ENCODE data around the gene AFF2. TPM values are rescaled to one million over a fixed set of nuclear protein-coding genes. Genes with fewer than 3 reads are reported as not detected.

AFF2 gene
- total RNA-seq, 2 experiments from 2014 or later, result 1.7 to 2.0 TPM

- Mint-ChIP-seq H3K9me3 (no peaks in the 10 kb centered on the region), H3K27ac (no peak overlapping the region), H3K27me3 (ENCODE audit: low read depth) (no peaks in the 10 kb centered on the region), H3K4me1 (ENCODE audit: low read depth) (no peaks in the 10 kb centered on the region), H3K4me3 (no peak overlapping the region), H3K36me3 (ENCODE audit: low read depth) (no peaks in the 10 kb centered on the region)
- intact Hi-C loops (cut with micrococcal nuclease), result no loop called here
- CTCF ChIA-PET, result no interaction called here
- no peak for DNase-seq
Observed at GRCh38 chrX:148913971-148914370, 413.6 kb downstream of the AFF2 start.

GRCh38 chrX:148914783-148915182 is 414.4 kb downstream of the AFF2 start:
- Mint-ChIP-seq H3K27me3 (ENCODE audit: low read depth) (no peaks in the 10 kb centered on the region), H3K36me3 (ENCODE audit: low read depth) (no peaks in the 10 kb centered on the region), H3K4me3 (no peak overlapping the region), H3K4me1 (ENCODE audit: low read depth) (no peaks in the 10 kb centered on the region), H3K9me3 (no peaks in the 10 kb centered on the region), H3K27ac (no peak overlapping the region)
- DNase-seq, result no peak
- CTCF ChIA-PET, result no interaction called here
- intact Hi-C loops (cut with micrococcal nuclease), result no loop called here

GRCh38 chrX:148915474-148915873 is 415.1 kb downstream of the AFF2 start:
- Mint-ChIP-seq H3K27me3 (ENCODE audit: low read depth) (no peaks in the 10 kb centered on the region), H3K27ac (no peak overlapping the region), H3K9me3 (no peaks in the 10 kb centered on the region), H3K4me3 (no peak overlapping the region), H3K4me1 (ENCODE audit: low read depth) (no peaks in the 10 kb centered on the region), H3K36me3 (ENCODE audit: low read depth) (no peaks in the 10 kb centered on the region)
- DNase-seq, result no peak
- CTCF ChIA-PET, result no interaction called here
- intact Hi-C loops (cut with micrococcal nuclease), result no loop called here

GRCh38 chrX:148917441-148917840 is 417.0 kb downstream of the AFF2 start:
- CTCF ChIA-PET, result no interaction called here
- H3K4me1 Mint-ChIP-seq (ENCODE audit: low read depth), result no peaks in the 10 kb centered on the region
- H3K27ac Mint-ChIP-seq, result no peak overlapping the region
- no peak for DNase-seq
- H3K4me3 Mint-ChIP-seq, result no peak overlapping the region
- H3K36me3 Mint-ChIP-seq (ENCODE audit: low read depth), result no peaks in the 10 kb centered on the region
- H3K27me3 Mint-ChIP-seq (ENCODE audit: low read depth), result no peaks in the 10 kb centered on the region
- H3K9me3 Mint-ChIP-seq, result no peaks in the 10 kb centered on the region
- intact Hi-C loops (cut with micrococcal nuclease), result no loop called here

- CTCF ChIA-PET, result no interaction called here
- no peaks in the 10 kb centered on the region for H3K27me3 Mint-ChIP-seq (ENCODE audit: low read depth)
- no peaks in the 10 kb centered on the region for H3K36me3 Mint-ChIP-seq (ENCODE audit: low read depth)
- no peak overlapping the region for H3K27ac Mint-ChIP-seq
- no peak overlapping the region for H3K4me3 Mint-ChIP-seq
- intact Hi-C loops (cut with micrococcal nuclease), result no loop called here
- no peak for DNase-seq
- H3K9me3 Mint-ChIP-seq, result no peaks in the 10 kb centered on the region
- H3K4me1 Mint-ChIP-seq (ENCODE audit: low read depth), result no peaks in the 10 kb centered on the region
Observed at GRCh38 chrX:148923631-148924030, 423.2 kb downstream of the AFF2 start.

- H3K36me3 Mint-ChIP-seq (ENCODE audit: low read depth), result no peaks in the 10 kb centered on the region
- no peaks in the 10 kb centered on the region for H3K27me3 Mint-ChIP-seq (ENCODE audit: low read depth)
- intact Hi-C loops (cut with micrococcal nuclease), result no loop called here
- H3K27ac Mint-ChIP-seq, result no peak overlapping the region
- H3K9me3 Mint-ChIP-seq, result no peaks in the 10 kb centered on the region
- DNase-seq, result no peak
- H3K4me3 Mint-ChIP-seq, result no peak overlapping the region
- CTCF ChIA-PET, result no interaction called here
- H3K4me1 Mint-ChIP-seq (ENCODE audit: low read depth), result no peaks in the 10 kb centered on the region
Observed at GRCh38 chrX:148926371-148926770, 426.0 kb downstream of the AFF2 start.

- H3K27ac Mint-ChIP-seq, result no peak overlapping the region
- DNase-seq, result no peak
- H3K4me1 Mint-ChIP-seq (ENCODE audit: low read depth), result no peaks in the 10 kb centered on the region
- H3K27me3 Mint-ChIP-seq (ENCODE audit: low read depth), result no peaks in the 10 kb centered on the region
- CTCF ChIA-PET, result no interaction called here
- intact Hi-C loops (cut with micrococcal nuclease), result no loop called here
- no peaks in the 10 kb centered on the region for H3K36me3 Mint-ChIP-seq (ENCODE audit: low read depth)
- H3K9me3 Mint-ChIP-seq, result no peaks in the 10 kb centered on the region
- no peak overlapping the region for H3K4me3 Mint-ChIP-seq
Observed at GRCh38 chrX:148928811-148929210, 428.4 kb downstream of the AFF2 start.

GRCh38 chrX:148929686-148930085 is 429.3 kb downstream of the AFF2 start:
- no peak overlapping the region for H3K4me3 Mint-ChIP-seq
- no peaks in the 10 kb centered on the region for H3K27me3 Mint-ChIP-seq (ENCODE audit: low read depth)
- CTCF ChIA-PET, result no interaction called here
- DNase-seq, result no peak
- H3K27ac Mint-ChIP-seq, result no peak overlapping the region
- intact Hi-C loops (cut with micrococcal nuclease), result no loop called here
- H3K4me1 Mint-ChIP-seq (ENCODE audit: low read depth), result no peaks in the 10 kb centered on the region
- no peaks in the 10 kb centered on the region for H3K36me3 Mint-ChIP-seq (ENCODE audit: low read depth)
- H3K9me3 Mint-ChIP-seq, result no peaks in the 10 kb centered on the region

- H3K27ac Mint-ChIP-seq, result no peak overlapping the region
- no peaks in the 10 kb centered on the region for H3K27me3 Mint-ChIP-seq (ENCODE audit: low read depth)
- H3K9me3 Mint-ChIP-seq, result no peaks in the 10 kb centered on the region
- DNase-seq, result no peak
- H3K4me1 Mint-ChIP-seq (ENCODE audit: low read depth), result no peaks in the 10 kb centered on the region
- no peak overlapping the region for H3K4me3 Mint-ChIP-seq
- intact Hi-C loops (cut with micrococcal nuclease), result no loop called here
- CTCF ChIA-PET, result no interaction called here
- H3K36me3 Mint-ChIP-seq (ENCODE audit: low read depth), result no peaks in the 10 kb centered on the region
Observed at GRCh38 chrX:148930206-148930729, 429.9 kb downstream of the AFF2 start.

GRCh38 chrX:148933881-148934280 is 433.5 kb downstream of the AFF2 start:
- intact Hi-C loops (cut with micrococcal nuclease), result no loop called here
- H3K4me3 Mint-ChIP-seq, result no peak overlapping the region
- H3K4me1 Mint-ChIP-seq (ENCODE audit: low read depth), result no peaks in the 10 kb centered on the region
- CTCF ChIA-PET, result no interaction called here
- no peak overlapping the region for H3K27ac Mint-ChIP-seq
- DNase-seq, result no peak
- H3K36me3 Mint-ChIP-seq (ENCODE audit: low read depth), result no peaks in the 10 kb centered on the region
- no peaks in the 10 kb centered on the region for H3K9me3 Mint-ChIP-seq
- H3K27me3 Mint-ChIP-seq (ENCODE audit: low read depth), result no peaks in the 10 kb centered on the region

GRCh38 chrX:148938348-148938747 is 437.9 kb downstream of the AFF2 start:
- Mint-ChIP-seq H3K27me3 (ENCODE audit: low read depth) (no peaks in the 10 kb centered on the region), H3K27ac (no peak overlapping the region), H3K4me1 (ENCODE audit: low read depth) (no peaks in the 10 kb centered on the region), H3K4me3 (no peak overlapping the region), H3K9me3 (no peaks in the 10 kb centered on the region), H3K36me3 (ENCODE audit: low read depth) (no peaks in the 10 kb centered on the region)
- CTCF ChIA-PET, result no interaction called here
- no peak for DNase-seq
- intact Hi-C loops (cut with micrococcal nuclease), result no loop called here

- CTCF ChIA-PET, result no interaction called here
- H3K36me3 Mint-ChIP-seq (ENCODE audit: low read depth), result no peaks in the 10 kb centered on the region
- no peaks in the 10 kb centered on the region for H3K27me3 Mint-ChIP-seq (ENCODE audit: low read depth)
- H3K4me1 Mint-ChIP-seq (ENCODE audit: low read depth), result no peaks in the 10 kb centered on the region
- intact Hi-C loops (cut with micrococcal nuclease), result no loop called here
- H3K9me3 Mint-ChIP-seq, result no peaks in the 10 kb centered on the region
- no peak for DNase-seq
- H3K27ac Mint-ChIP-seq, result no peak overlapping the region
- H3K4me3 Mint-ChIP-seq, result no peak overlapping the region
Observed at GRCh38 chrX:148940411-148940996, 440.1 kb downstream of the AFF2 start.

- H3K9me3 Mint-ChIP-seq, result no peaks in the 10 kb centered on the region
- H3K4me3 Mint-ChIP-seq, result no peak overlapping the region
- no peaks in the 10 kb centered on the region for H3K4me1 Mint-ChIP-seq (ENCODE audit: low read depth)
- intact Hi-C loops (cut with micrococcal nuclease), result no loop called here
- no peak for DNase-seq
- H3K27me3 Mint-ChIP-seq (ENCODE audit: low read depth), result no peaks in the 10 kb centered on the region
- no peaks in the 10 kb centered on the region for H3K36me3 Mint-ChIP-seq (ENCODE audit: low read depth)
- CTCF ChIA-PET, result no interaction called here
- H3K27ac Mint-ChIP-seq, result no peak overlapping the region
Observed at GRCh38 chrX:148942754-148943153, 442.3 kb downstream of the AFF2 start.

All from activated naive CD4-positive, alpha-beta T cell treated with anti-CD3 and anti-CD28 coated beads for 36 hours (primary cell).